ENCODE data around the gene TSSK2. TPM values are rescaled to one million over a fixed set of nuclear protein-coding genes. Genes with fewer than 3 reads are reported as not detected.
A peak's percentile ranks its signal among the peaks of the same experiment; 100 is the strongest.

Gene TSSK2
- not detected for total RNA-seq
- polyA plus RNA-seq (2013, experiment 1 of 2), result not detected
- polyA plus RNA-seq (2013, experiment 2 of 2), result not detected
- long read RNA-seq, experiment 1, result 0 reads
- long read RNA-seq, experiment 2, result 0 reads
- long read RNA-seq, experiment 3, result 0 reads
- long read RNA-seq, experiment 4, result 0 reads

GRCh38 chr22:19130959-19131684, at the start of gene TSSK2:
TSS of gene TSSK2 (plus strand) at chr22:19131308. CDS start at chr22:19131400, 92 bp downstream.
- Mint-ChIP-seq H3K4me3 (no peak within 1 kb of the TSS), H3K27me3 (ENCODE audit: insufficient read depth) (no peaks in the 10 kb centered on the region), H3K4me1 (no peaks in the 10 kb centered on the region), H3K27ac (no peak within 1 kb of the TSS), H3K9me3 (no peaks in the 10 kb centered on the region), H3K36me3 (ENCODE audit: low read depth) (peaks cover 26% of the 10 kb centered on the region)
- Histone ChIP-seq H3K27me3 (ENCODE audit: control insufficient read depth, insufficient read depth, low read length, poor library complexity, severe bottlenecking) (no peaks in the 10 kb centered on the region), H3K4me1 (ENCODE audit: control insufficient read depth, insufficient read depth, low read length) (no peaks in the 10 kb centered on the region), H3K4me3 (ENCODE audit: low read length) (no peak within 1 kb of the TSS), H3K9ac (ENCODE audit: extremely low read depth, low read length, poor library complexity, severe bottlenecking) (no peak within 1 kb of the TSS), H3K27ac (ENCODE audit: low read depth, low read length) (no peak within 1 kb of the TSS), H3K36me3 (ENCODE audit: control insufficient read depth, insufficient read depth, low read length) (peaks cover 14% of the 10 kb centered on the region), H3K9me3 (ENCODE audit: control insufficient read depth, low read length) (no peaks in the 10 kb centered on the region)
- peak; percentile 78 for DNase-seq
- 92 to 95% methylated on average over 24 to 27 of the region's 27 CpGs for WGBS, 2 experiments (ENCODE audit: insufficient coverage in 1 of 2, insufficient read length in 1 of 2)
- no peak for TF ChIP-seq CTCF (conservative IDR thresholded peaks at IDR 0.05)

- Mint-ChIP-seq H3K36me3 (ENCODE audit: low read depth) (peaks cover 39% of the 10 kb centered on the region), H3K27me3 (ENCODE audit: insufficient read depth) (no peaks in the 10 kb centered on the region), H3K27ac (no peak overlapping the region), H3K4me1 (no peaks in the 10 kb centered on the region), H3K4me3 (no peak overlapping the region), H3K9me3 (peaks cover 11% of the 10 kb centered on the region)
- Histone ChIP-seq H3K27ac (ENCODE audit: low read depth, low read length) (no peak overlapping the region), H3K9ac (ENCODE audit: extremely low read depth, low read length, poor library complexity, severe bottlenecking) (no peak overlapping the region), H3K4me1 (ENCODE audit: control insufficient read depth, insufficient read depth, low read length) (no peaks in the 10 kb centered on the region), H3K9me3 (ENCODE audit: control insufficient read depth, low read length) (no peaks in the 10 kb centered on the region), H3K36me3 (ENCODE audit: control insufficient read depth, insufficient read depth, low read length) (peaks cover 55% of the 10 kb centered on the region), H3K27me3 (ENCODE audit: control insufficient read depth, insufficient read depth, low read length, poor library complexity, severe bottlenecking) (no peaks in the 10 kb centered on the region), H3K4me3 (ENCODE audit: low read length) (no peak overlapping the region)
- 94 to 96% methylated on average over 3 of the region's 3 CpGs for WGBS, 2 experiments (ENCODE audit: insufficient coverage in 1 of 2, insufficient read length in 1 of 2)
- no peak for DNase-seq
- TF ChIP-seq CTCF (conservative IDR thresholded peaks at IDR 0.05), result no peak
Measured at GRCh38 chr22:19081351-19081750, 49.8 kb upstream of the TSSK2 start.

GRCh38 chr22:19082101-19082500, 49.0 kb upstream of the TSSK2 start:
- H3K9me3 Mint-ChIP-seq, result peaks cover 11% of the 10 kb centered on the region

More at GRCh38 chr22:19082101-19082500, 49.0 kb upstream of the TSSK2 start:
- Mint-ChIP-seq H3K36me3 (ENCODE audit: low read depth) (peaks cover 46% of the 10 kb centered on the region), H3K4me1 (no peaks in the 10 kb centered on the region), H3K4me3 (no peak overlapping the region), H3K27ac (no peak overlapping the region), H3K27me3 (ENCODE audit: insufficient read depth) (no peaks in the 10 kb centered on the region)
- Histone ChIP-seq H3K9ac (ENCODE audit: extremely low read depth, low read length, poor library complexity, severe bottlenecking) (no peak overlapping the region), H3K4me1 (ENCODE audit: control insufficient read depth, insufficient read depth, low read length) (no peaks in the 10 kb centered on the region), H3K27ac (ENCODE audit: low read depth, low read length) (no peak overlapping the region), H3K9me3 (ENCODE audit: control insufficient read depth, low read length) (no peaks in the 10 kb centered on the region), H3K36me3 (ENCODE audit: control insufficient read depth, insufficient read depth, low read length) (peaks cover 62% of the 10 kb centered on the region), H3K4me3 (ENCODE audit: low read length) (no peak overlapping the region), H3K27me3 (ENCODE audit: control insufficient read depth, insufficient read depth, low read length, poor library complexity, severe bottlenecking) (no peaks in the 10 kb centered on the region)
- TF ChIP-seq CTCF (conservative IDR thresholded peaks at IDR 0.05), result no peak
- WGBS, 2 experiments (ENCODE audit: insufficient coverage in 1 of 2, insufficient read length in 1 of 2), result 98 to 100% methylated on average over 2 to 3 of the region's 3 CpGs
- no peak for DNase-seq

Data from endodermal cell (in vitro differentiated cells).